ENCODE measurements around the gene INPP5A.

The INPP5A gene

DNA sequence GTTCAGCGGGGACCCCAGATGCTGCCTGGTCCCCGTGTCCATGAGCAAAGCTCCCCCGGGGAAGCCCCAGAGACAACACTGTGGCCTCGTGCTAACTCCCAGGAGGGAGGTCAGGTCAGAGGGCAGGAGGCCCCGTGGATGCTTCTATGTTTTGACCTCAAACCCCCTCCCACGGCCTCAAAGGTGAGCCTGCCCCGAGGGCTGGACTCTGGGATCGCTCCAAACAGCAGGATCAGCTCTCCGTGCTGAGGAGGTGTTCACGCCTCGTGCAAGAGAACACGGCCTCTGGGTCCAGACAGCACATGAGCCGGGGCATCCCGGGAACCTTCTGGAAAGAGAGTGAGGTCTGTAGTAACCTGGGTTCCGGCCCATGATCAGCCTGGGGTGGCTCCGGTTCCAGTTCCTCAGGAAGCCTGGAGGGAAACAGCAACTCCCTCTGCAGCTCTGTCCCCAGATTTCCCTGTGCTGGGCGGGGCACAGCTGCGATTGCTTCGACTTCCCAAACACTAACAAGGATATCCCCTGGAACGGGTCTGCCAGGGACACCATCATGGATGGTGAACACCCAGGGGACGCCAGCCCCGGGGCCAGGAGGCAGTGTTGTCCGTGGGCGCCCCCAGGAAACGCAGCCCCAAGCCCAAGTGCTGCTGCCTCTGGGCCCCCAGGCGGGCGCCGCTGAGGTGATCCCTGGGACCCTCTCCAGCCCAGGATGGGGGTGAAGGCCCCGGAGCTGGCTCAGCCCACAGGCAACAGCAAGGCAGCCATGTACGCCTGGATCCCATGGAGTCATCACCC, 18.0 kb upstream of the INPP5A start:
- no peak for DNase-seq

DNA sequence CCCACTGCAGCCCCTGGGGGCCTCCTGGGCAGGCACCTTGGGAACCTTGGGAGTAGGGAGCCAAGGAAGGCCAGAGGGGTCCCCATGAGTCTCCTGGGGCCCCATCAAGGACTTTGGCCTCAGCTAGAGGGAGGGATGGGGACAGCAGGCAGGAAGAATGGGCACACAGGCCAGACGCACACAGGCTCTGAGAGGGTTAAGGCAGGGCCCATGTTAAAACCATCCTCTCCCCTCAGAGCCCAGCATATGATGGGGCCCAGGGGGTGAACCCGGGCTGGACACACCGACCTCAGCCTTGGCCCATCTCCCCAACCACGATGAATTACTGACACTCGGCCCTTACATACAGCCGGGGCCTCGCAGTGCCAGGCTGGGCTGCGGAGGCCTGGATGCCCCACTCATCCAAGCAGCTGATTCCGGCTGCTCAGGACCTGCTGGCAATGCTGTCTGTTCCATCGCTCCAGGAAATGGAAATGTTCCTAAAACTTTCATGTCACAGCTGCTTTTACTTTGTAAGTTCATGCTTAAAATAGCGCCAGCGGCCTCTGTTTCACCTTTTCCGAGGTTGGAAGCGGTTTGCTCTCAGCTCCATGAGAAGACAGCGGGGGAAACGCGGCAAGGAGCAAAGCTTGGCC, 17.3 kb upstream of the INPP5A start:
- DNase-seq: no peak

DNA sequence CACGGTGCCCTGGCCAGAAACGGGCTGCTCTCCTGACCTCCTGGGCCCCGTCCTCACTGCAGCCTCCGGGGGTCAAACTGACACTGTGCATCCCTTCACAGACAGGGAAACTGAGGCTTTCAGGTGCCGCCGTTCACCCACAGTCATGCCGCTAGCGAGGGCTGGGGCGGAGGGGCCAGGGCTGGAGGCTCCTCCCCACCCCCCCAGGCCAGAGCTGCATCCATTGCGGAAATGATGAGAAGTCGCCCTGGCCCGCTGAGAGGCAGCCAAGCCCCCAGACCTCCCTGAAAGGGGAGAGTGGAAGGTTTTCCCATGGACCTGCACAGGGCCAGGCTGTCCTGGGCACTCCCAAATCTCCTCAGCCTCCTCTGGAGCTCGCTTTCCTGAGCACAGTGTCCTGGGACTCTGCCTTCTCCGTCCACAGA, 16.5 kb upstream of the INPP5A start:
- DNase-seq: no peak

DNA sequence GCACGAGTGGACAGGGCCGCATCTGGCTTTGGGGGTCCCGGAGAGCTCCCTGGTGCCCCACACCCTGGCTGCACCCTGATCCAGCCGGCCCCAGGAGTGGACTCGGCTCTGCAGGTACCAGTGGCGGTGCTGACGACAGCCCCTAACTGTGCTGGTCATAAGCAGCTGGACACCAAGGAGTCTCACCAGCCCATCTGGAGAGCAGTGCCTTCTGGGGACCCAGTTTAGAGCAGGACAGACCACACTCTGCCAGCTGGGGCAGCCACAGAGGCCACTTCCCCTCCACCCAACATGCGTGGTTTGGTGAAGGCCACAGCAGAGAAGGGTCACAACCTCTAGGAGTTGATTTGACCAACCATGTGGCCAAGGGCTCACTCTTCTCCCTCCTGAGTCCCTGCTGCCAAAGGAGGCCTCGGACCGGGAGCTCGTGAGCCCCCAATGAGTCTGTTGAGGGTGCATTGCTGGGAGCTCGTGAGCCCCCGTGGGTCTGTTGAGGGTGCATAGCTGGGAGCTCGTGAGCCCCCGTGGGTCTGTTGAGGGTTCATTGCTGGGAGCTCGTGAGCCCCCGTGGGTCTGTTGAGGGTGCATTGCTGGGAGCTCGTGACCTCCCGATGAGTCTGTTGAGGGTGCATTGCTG, 16.0 kb upstream of the INPP5A start:
- DNase-seq: no peak

DNA sequence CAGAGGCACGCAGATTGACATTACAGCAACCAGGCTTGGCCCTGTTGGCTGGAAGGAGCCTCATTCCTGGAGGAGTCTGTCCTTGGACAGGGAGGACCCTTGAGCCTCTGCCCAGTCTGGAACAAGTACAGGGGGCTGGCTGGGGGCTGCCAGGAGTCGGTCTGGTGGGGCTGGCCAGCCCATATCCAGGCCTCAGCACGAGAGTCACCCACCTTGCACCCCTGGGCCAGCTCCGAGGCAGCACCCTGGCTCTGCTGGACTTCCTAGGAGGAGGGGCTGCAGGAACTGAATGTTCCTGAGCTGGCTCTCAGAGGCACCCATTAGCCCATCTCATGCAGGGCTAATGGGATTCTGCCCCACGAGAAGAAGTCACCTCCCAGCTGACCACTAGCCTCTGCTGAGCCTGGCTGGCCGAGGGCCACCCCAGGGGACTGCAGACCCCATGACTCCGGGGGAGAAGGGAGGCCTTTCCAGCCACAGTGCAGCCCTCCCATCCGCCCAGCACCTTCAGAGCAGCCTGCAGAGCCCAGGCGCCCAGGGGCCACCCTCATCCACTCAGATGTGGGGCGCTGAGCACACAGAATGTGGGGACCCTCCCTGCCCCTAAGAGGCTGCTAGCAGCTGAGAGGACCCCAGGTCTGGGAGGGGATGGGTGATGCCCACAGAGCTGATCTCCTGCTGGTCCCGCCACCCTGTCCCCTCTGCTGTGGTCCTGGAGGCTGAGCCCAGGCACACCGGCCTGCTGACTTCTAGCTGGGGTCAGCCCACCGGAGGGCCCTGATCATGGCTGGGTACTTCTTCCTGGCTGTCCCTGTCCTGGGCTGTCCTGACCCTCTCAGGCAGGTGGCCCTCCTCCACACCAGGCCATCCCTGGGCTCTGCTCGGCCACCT, 14.8 kb upstream of the INPP5A start:
- no peak for DNase-seq

DNA sequence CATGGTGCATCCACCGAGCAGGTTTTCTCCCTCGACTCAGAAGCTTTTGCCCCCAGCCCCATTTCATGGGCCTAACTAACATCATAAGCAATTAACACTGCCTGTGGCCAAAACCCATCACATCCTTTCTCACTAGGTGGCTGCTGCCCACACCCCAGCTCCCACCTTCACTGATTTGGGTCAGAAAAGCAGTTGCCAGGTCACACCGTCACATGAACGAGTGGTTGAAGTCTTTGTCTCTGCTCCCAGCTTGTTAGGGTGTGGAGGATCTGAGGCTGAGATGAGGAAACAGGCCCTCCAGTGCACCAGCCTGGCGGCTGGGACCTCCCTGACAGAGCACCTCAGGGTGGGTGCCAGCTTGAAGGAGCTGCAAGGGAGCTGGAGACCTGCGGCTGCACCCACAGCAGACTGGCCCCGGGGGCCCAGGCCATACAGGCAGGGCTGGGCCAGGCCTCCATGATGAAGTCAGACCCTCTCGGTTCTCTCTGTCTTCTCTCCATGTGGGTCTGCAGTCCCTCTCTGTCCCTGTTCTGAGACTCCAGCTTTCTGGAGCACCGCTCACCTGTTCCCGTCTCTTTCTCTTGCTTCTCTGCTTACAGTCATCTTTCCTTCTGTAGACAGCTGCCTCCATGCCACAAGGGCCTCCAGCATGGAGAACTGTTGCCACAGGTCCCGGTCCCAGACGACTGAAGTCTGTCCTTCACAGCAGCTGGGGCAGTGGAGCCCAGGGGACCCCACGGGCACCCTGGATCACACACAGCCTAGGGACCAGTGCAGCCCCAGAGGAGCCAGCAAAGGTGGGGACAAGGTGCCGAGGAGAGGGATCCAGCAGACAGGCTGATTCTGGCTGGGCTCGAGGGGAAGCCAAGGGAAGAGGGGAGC, 13.8 kb upstream of the INPP5A start:
- DNase-seq: no peak

DNA sequence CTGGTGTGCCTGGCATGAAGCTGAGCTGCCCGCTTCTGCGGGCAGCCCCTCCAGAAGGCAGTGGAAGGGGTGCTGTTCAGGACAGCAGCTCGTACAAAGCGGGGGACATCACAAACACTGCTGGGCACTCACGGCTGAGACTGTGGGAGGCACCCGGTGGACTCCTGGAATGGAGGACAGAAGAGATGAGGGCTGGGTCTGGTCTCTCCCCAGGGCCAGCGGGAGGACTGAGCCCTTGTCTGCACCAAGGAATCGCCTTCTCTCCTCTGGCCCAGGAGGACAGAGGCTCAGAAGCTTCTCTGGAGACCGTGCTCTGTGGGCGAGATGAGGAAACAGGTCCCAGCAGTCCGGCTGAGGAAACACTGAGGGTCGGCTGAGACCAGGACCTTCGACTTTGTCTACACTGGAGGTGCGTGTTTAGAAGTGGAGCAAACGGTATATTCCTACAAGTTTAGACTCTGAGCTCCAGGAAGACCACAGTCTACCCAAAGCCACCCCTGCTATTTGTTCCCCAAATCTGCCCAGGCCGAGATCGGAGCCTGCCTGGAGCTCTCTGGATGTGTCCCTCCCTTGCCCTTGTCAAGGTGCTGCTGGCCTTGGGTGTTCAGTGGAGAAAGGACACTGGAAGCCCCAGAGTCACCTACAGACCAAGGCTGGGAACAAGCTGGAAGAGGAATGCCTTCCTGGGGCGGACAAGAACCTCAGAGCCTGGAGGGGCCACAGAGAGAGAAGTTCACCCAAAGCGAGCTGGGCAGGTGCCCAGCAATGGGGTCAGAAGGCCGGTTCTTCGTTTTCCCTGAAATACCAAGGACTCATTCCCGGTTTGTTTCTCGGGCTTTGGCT, 12.9 kb upstream of the INPP5A start:
- no peak for DNase-seq

DNA sequence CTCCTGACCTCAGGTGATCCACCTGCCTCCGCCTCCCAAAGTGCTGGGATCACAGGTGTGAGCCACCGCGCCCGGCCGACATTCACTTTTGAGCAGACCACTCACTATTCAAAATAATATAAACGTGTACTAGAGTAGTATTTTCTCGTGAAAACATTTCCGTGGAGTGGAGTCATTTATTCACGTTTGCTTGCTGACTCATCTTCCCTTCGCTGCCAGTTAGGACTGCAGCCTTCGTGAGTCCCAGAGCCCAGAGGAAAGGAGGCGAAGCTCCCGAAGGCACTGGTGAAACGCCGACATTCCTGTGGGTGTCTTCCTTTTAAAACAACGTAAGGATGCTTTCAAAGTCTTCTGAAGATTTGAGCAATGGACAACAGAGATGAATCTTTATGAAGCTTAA, 10.9 kb upstream of the INPP5A start:
- no peak for DNase-seq

- no peak for DNase-seq
Measured at GRCh38 chr10:132527339-132528063, 10.1 kb upstream of the INPP5A start.

GRCh38 chr10:132528064-132528691, 9.4 kb upstream of the INPP5A start:
- DNase-seq: no peak

DNA sequence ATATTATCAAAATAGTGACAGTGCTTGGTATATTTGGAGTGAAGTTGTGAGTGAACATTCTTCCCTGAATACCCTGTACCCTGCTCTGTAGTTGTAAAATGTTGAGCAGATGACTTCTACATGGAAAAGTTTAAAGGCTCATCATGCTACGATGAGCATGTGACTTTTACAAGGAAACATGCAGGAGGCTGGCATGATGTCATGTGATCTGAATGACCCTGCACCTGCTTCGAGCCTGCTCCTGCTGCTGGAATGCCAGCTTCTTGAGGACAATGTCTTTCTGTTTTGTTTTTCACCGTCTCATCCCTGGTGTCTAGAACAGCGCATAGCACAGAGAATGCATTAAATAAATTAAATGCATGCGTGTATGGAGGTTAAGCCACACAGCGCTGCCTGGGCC, 5.4 kb upstream of the INPP5A start:
- DNase-seq: no peak

GRCh38 chr10:132532749-132533560, 4.6 kb upstream of the INPP5A start:
- DNase-seq: no peak

DNA sequence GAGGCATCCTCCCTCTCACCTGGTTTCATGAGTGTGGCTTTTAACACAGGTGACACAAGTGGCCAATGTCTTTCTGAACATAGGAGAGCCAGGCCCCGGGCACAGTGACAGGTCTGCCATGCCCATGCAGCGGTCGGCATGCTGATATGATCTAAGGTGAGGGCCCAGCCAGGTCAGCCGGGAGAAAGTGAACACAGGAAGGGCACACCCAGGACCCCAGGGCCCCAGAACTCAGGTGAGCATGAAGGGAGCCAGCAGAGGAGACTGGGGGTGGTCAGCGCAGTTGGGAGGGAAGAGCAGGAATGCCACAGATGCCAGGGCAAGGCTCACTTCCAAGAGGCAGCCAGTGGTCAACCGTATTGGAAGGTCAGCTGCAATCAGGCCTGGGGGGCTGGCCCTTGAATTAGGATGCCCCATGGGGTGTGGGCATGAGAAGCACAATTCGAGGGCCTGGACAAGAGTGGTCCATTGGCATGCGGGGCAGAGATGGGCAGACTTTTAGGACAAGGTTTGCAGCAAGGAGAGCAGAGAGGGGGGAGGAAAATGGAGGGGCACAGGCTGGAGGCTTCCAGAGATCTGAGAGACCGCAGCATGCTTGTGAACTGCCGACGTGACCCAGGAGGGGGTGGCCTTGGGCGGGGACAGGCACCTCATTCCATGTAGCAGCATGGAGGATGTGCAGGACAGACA, 3.9 kb upstream of the INPP5A start:
- no peak for DNase-seq

- no peak for DNase-seq
Measured at GRCh38 chr10:132534391-132535064, 3.1 kb upstream of the INPP5A start.

GRCh38 chr10:132535065-132535651, 2.4 kb upstream of the INPP5A start:
- DNase-seq: no peak

- peak in 1 of 2 donors; percentile 14 for DNase-seq
Measured at GRCh38 chr10:132536241-132536876, 1.2 kb upstream of the INPP5A start.
